ENCODE results near the gene RNF123. TPM values are rescaled to one million over a fixed set of nuclear protein-coding genes. Genes with fewer than 3 reads are reported as not detected.
A peak's percentile ranks its signal among the peaks of the same experiment; 100 is the strongest.

Gene RNF123
- total RNA-seq, 3 donors from 2014 or later (not counting 1 experiment from before 2014, with no cell fraction given), result 48.5 to 58.7 (median 55.6) TPM

- ATAC-seq (no peak), DNase-seq (no peak)
- no peak overlapping the region for H3K4me3 ChIP-seq (ENCODE audit: low read length)
- H3K9me3 ChIP-seq (ENCODE audit: control insufficient read depth, insufficient read depth, low read length), result no peaks in the 10 kb centered on the region
- H3K27me3 ChIP-seq (ENCODE audit: control insufficient read depth, insufficient read depth, low read length), result no peaks in the 10 kb centered on the region
- 92% methylated on average over 3 of the region's 3 CpGs for WGBS (ENCODE audit: insufficient coverage)
- peaks cover 2% of the 10 kb centered on the region for H3K36me3 ChIP-seq (ENCODE audit: control insufficient read depth, insufficient read depth, low read length)
- Mint-ChIP-seq H3K4me3 (no peak overlapping the region), H3K9me3 (no peaks in the 10 kb centered on the region), H3K27me3 (ENCODE audit: low read depth in 2 of 2) (no peaks in the 10 kb centered on the region), H3K4me1 (peaks cover 17 to 29% of the 10 kb centered on the region in 2 donors), H3K36me3 (no peaks in the 10 kb centered on the region), H3K27ac (no peak overlapping the region)
- intact Hi-C loops (cut with micrococcal nuclease), result no loop called here
- H3K27ac ChIP-seq (ENCODE audit: low read length), result no peak overlapping the region
- no peak for TF ChIP-seq CTCF (IDR thresholded peaks at IDR 0.05)
- H3K4me1 ChIP-seq (ENCODE audit: control insufficient read depth, insufficient read depth, low read length), result no peaks in the 10 kb centered on the region
These were observed 72.3 kb downstream of the RNF123 start for GRCh38 chr3:49761661-49762060.

- no peaks in the 10 kb centered on the region for H3K36me3 Mint-ChIP-seq
- Histone ChIP-seq H3K4me1 (ENCODE audit: control insufficient read depth, insufficient read depth, low read length) (no peaks in the 10 kb centered on the region), H3K36me3 (ENCODE audit: control insufficient read depth, insufficient read depth, low read length) (peaks cover 2% of the 10 kb centered on the region), H3K27ac (ENCODE audit: low read length) (no peak overlapping the region), H3K9me3 (ENCODE audit: control insufficient read depth, insufficient read depth, low read length) (no peaks in the 10 kb centered on the region), H3K27me3 (ENCODE audit: control insufficient read depth, insufficient read depth, low read length) (no peaks in the 10 kb centered on the region), H3K4me3 (ENCODE audit: low read length) (no peak overlapping the region)
- H3K27ac Mint-ChIP-seq, result no peak overlapping the region
- intact Hi-C loops (cut with micrococcal nuclease), result no loop called here
- no peaks in the 10 kb centered on the region for H3K9me3 Mint-ChIP-seq
- H3K4me1 Mint-ChIP-seq, result peaks cover 6 to 18% of the 10 kb centered on the region in 2 donors
- no peak for ATAC-seq
- no peak for TF ChIP-seq CTCF (IDR thresholded peaks at IDR 0.05)
- H3K27me3 Mint-ChIP-seq (ENCODE audit: low read depth in 2 of 2), result no peaks in the 10 kb centered on the region
- no peak for DNase-seq
- no peak overlapping the region for H3K4me3 Mint-ChIP-seq
- WGBS (ENCODE audit: insufficient coverage), result 97% methylated on average over 3 of the region's 4 CpGs
These were observed 74.6 kb downstream of the RNF123 start for GRCh38 chr3:49763981-49764380.

GRCh38 chr3:49769286-49769915 is 80.0 kb downstream of the RNF123 start:
- H3K36me3 ChIP-seq (ENCODE audit: control insufficient read depth, insufficient read depth, low read length), result peaks cover 4% of the 10 kb centered on the region
- DNase-seq (no peak), ATAC-seq (no peak)
- Mint-ChIP-seq H3K36me3 (no peaks in the 10 kb centered on the region), H3K4me3 (no peak overlapping the region), H3K4me1 (peaks cover 17 to 20% of the 10 kb centered on the region in 2 donors), H3K9me3 (no peaks in the 10 kb centered on the region), H3K27ac (peak overlapping the region; percentile 11 to 24), H3K27me3 (ENCODE audit: low read depth in 2 of 2) (no peaks in the 10 kb centered on the region)
- intact Hi-C loops (cut with micrococcal nuclease), result no loop called here
- no peak for TF ChIP-seq CTCF (IDR thresholded peaks at IDR 0.05)
- H3K27me3 ChIP-seq (ENCODE audit: control insufficient read depth, insufficient read depth, low read length), result no peaks in the 10 kb centered on the region
- no peaks in the 10 kb centered on the region for H3K9me3 ChIP-seq (ENCODE audit: control insufficient read depth, insufficient read depth, low read length)
- no peak overlapping the region for H3K4me3 ChIP-seq (ENCODE audit: low read length)
- H3K4me1 ChIP-seq (ENCODE audit: control insufficient read depth, insufficient read depth, low read length), result no peaks in the 10 kb centered on the region
- WGBS (ENCODE audit: insufficient coverage), result 100% methylated on average over 2 of the region's 3 CpGs
- H3K27ac ChIP-seq (ENCODE audit: low read length), result no peak overlapping the region

GRCh38 chr3:49769926-49770325 is 80.6 kb downstream of the RNF123 start:
- Mint-ChIP-seq H3K4me3 (no peak overlapping the region), H3K27me3 (ENCODE audit: low read depth in 2 of 2) (no peaks in the 10 kb centered on the region), H3K36me3 (no peaks in the 10 kb centered on the region), H3K27ac (peak overlapping the region; percentile 11 to 24), H3K4me1 (peaks cover 17 to 20% of the 10 kb centered on the region in 2 donors), H3K9me3 (no peaks in the 10 kb centered on the region)
- Histone ChIP-seq H3K4me3 (ENCODE audit: low read length) (no peak overlapping the region), H3K4me1 (ENCODE audit: control insufficient read depth, insufficient read depth, low read length) (no peaks in the 10 kb centered on the region), H3K9me3 (ENCODE audit: control insufficient read depth, insufficient read depth, low read length) (no peaks in the 10 kb centered on the region), H3K36me3 (ENCODE audit: control insufficient read depth, insufficient read depth, low read length) (peaks cover 4% of the 10 kb centered on the region), H3K27me3 (ENCODE audit: control insufficient read depth, insufficient read depth, low read length) (no peaks in the 10 kb centered on the region), H3K27ac (ENCODE audit: low read length) (no peak overlapping the region)
- DNase-seq (no peak), ATAC-seq (no peak)
- intact Hi-C loops (cut with micrococcal nuclease), result no loop called here
- TF ChIP-seq CTCF (IDR thresholded peaks at IDR 0.05), result no peak
